A204.1 (cell line): ENCODE data around the gene RAD51B.
"Not testable (repeated sequence)": the region's sequence is repeated elsewhere in the genome, so short reads cannot be mapped to it uniquely, and the experiment has no call there.

Experiments used
- FAIRE-seq: peaks from 2 replicates; lab custom pipeline; 2012; peaks lifted over from hg19 to GRCh38; lab: Jason Lieb, UNC

The RAD51B gene

DNA sequence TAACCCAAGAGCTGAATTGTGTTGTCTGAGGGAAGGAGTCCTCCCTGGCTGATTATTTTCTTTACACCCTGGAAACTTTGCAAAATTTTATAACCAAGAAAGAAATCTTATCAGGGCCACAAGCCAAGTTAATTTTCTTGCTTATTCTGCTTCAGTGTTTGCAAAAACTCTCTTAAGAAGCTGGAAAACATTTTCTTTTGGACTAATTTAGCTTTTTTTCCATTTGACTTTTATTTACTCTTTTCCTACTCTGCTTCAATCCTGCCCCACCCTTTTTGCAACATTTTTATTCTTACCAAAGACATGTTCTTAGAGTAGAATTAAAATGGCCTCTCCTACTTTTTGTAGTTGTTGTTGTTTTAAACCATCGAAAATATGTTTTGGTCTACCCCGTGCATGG lies 594.5 kb downstream of the RAD51B start:
- no peak for FAIRE-seq

DNA sequence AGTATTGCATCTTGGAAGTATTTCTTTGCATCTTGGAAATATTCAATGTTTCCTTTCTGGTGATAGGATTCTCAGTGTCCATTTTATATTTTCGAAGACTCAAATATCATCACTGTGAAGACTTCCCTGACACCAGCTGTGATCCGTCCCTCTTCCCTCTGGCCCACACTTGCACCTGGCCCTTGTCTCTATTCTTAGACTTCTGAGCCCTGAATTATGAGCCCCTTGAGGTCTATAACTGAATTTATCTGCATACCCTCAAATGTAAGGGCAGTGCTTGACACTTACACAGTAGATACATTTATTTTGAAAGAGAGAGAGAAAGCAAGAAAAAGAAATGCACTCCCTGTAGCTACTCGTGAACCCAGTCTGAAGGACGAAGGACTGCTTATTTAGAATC lies 596.6 kb downstream of the RAD51B start:
- no peak for FAIRE-seq

DNA sequence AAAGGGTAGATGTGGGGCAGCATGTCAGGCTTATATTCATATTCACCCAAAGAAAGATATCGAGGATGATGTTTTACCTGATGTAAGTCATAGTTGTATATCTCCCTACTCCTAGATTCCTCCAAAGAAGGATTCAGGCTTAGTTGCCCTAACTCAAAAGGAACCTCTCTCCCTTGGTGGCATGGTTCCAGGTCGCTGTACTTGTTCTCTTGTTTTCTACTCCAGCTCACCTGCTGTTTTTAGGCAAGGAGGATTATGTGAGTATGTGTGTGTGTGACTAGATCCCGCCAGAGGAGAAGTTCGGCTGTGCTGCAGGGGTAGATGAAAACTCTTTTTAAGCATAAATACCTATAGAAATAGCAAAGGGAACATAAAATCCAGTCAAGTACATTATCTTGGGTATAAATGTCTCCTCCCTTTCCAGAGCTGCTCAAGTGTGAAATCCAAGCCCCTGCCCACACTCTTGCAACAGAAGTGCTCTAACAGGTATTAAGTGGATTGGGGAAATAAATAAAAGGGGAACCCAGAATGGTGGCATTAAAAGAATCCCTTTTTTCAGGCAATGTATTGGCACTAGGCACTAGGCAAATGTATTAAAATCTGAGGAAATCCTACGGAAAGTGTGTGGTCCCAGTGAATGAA lies 597.6 kb downstream of the RAD51B start:
- FAIRE-seq: no peak

DNA sequence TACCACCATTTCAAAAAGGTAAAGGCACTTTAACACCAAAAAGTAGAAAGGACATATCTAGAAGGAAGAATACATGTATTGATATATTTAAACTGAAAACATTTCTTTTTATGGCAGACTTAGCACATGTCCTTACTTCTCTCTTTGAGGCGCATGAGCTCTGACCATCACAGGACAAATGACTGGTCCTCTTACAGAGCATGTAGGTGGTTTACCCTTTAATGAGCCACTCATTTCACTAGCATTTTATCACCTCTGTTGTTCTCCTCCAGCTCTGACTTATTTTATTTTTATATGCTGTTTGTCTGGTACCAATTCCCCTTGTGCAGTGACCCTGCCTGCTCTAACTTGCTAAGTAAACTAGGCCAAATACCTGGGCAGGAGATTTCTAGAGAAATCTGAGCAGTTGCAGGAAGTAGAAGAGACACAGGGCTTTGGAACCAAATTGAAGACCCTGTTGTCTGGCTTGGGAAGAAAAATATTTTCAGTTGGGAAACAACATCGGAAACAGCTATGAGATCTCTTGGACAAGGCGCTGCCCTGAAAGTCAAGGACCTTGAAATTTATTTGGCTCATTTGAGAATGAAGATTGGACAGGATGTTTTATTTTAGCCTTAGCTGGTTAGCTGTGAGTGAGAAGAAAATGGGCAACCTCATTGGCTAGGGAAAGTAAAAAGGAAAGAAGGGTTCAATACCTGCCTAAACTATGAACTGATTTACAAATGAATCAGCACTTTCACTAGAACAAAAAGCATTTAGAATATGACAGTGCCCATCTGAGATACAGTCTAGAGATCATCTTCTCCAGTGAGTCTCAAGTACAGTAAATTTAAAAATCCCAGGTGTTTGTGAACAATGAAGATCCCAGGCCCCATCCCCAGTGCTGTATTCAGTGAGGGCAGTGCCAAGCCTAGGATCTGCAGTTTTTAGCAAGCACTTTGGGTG lies 598.9 kb downstream of the RAD51B start:
- no peak for FAIRE-seq

DNA sequence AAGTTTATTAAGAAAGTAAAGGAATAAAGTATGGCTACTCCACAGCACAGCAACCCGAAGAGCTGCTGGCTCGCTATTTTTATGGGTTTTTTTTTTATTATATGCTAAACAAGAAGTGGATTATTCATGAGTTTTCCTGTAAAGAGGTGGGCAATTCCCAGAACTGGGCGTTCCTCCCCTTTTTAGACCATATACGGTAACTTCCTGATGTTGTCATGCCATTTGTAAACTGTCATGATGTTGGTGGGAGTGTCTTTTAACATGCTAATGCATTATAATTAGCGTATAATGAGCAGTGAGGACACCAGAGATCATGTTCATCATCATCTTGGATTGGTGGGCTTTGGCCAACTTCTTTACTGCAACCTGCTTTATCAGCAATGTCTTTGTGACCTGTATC lies 600.8 kb downstream of the RAD51B start:
- no peak for FAIRE-seq

GRCh38 chr14:68421116-68421515 lies 601.5 kb downstream of the RAD51B start:
- no peak for FAIRE-seq

- FAIRE-seq: no peak
Measured at GRCh38 chr14:68423686-68424085, 604.1 kb downstream of the RAD51B start.

DNA sequence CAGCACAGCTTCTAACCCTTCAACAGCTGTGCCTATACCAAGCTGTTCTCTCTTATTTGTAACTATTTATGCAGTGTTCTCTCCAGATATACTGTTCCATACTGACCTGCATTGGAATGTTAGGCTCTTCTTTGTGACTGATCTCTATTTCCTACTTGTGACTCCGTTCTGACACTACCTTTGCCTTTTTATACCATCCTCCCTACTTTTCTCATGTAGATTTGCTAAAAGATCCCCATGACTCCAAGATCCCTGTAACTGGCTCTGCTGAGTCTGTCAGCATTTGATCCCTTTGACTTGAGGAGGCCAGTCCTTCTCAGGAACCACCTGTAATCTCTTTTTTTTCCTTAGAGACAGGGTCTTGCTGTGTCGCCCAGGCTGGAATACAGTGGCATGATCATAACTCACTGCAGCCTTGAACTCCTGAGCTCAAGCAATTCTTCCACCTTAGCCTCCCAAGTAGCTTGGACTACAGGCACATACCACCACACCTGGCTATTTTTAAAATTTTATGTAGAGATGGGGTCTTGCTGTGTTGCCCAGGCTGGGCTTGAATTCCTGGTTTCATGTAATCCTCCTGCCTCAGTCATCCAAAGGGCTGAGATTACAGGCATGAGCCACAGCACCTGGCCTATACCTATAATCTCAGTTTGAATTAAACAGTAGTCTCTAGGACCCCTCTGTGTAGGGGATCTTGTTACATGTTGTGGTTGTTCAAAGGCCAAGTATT lies 605.0 kb downstream of the RAD51B start:
- FAIRE-seq: no peak

- no peak for FAIRE-seq
Measured at GRCh38 chr14:68426661-68427549, 607.3 kb downstream of the RAD51B start.

DNA sequence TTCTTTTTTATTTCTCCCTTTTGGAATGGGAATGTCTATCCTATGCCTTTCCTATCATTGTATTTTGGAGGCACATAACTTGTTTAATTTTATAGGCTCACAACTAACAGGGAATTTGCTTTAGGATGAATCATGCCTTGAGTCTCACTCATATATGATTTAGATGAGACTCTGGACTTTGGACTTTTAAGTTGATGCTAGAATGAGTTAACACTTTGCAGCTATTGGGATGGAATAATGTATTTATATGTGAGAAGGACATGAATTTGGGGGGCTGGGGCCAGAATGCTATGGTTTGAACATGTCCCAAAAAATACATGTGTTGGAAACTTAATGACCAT lies 607.9 kb downstream of the RAD51B start:
- no peak for FAIRE-seq

GRCh38 chr14:68428900-68429299 lies 609.3 kb downstream of the RAD51B start:
- not testable (repeated sequence) for FAIRE-seq

- FAIRE-seq: not testable (repeated sequence)
Measured at GRCh38 chr14:68434173-68434572, 614.6 kb downstream of the RAD51B start.

DNA sequence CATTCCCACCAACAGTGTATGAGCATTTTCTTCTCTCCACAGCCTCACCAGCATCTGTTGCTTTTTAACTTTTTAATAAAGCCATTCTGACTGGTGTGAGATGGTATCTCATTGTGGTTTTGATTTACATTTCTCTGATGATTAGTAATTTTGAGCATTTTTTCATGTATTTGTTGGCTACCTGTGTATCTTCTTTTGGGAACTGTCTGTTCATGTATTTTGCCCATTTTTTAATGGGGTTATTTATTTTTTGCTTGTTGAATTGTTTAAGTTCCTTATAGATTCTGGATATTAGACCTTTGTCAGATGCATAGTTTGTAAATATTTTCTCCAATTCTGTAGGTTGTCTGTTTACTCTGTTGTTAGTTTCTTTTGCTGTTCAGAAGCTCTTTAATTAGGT lies 616.1 kb downstream of the RAD51B start:
- FAIRE-seq: not testable (repeated sequence)

DNA sequence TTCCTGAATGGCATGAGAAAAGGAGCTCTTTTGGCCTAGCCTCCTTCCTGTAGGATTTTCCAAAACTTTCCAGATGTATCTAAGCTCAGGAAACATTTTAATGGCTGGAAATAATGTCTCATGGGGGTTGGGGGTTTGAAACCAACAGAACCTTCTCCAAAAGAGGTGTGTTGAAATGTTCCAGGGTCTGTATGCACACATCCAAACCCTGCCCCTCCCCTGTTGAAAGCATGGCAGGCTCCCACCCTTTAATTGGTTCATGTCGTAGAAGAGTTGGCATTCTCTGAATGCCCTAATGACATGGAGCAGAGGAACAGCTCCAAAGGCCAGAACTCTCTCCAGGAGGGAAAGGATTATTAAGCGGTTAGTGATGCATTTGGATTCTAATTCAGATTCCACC lies 620.1 kb downstream of the RAD51B start:
- no peak for FAIRE-seq

- no peak for FAIRE-seq
Measured at GRCh38 chr14:68440820-68441219, 621.2 kb downstream of the RAD51B start.

DNA sequence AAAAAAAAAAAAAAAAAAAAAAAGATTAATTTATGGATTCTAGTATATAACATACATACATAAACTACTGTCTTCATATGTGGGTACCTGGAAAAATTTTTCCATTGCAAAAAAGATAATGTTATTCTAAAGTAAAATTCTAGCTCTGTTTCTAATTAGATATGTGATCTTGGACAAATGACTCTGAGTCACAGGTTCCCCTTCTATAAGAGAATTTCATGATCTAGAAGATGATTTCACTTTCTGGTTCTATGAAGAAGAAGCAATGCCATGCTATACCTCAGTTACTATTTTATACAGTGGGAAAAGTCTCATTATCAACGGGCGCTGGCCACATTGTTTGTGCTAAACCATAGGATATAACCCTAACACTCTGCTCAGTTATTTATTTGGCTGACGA lies 622.0 kb downstream of the RAD51B start:
- FAIRE-seq: no peak

DNA sequence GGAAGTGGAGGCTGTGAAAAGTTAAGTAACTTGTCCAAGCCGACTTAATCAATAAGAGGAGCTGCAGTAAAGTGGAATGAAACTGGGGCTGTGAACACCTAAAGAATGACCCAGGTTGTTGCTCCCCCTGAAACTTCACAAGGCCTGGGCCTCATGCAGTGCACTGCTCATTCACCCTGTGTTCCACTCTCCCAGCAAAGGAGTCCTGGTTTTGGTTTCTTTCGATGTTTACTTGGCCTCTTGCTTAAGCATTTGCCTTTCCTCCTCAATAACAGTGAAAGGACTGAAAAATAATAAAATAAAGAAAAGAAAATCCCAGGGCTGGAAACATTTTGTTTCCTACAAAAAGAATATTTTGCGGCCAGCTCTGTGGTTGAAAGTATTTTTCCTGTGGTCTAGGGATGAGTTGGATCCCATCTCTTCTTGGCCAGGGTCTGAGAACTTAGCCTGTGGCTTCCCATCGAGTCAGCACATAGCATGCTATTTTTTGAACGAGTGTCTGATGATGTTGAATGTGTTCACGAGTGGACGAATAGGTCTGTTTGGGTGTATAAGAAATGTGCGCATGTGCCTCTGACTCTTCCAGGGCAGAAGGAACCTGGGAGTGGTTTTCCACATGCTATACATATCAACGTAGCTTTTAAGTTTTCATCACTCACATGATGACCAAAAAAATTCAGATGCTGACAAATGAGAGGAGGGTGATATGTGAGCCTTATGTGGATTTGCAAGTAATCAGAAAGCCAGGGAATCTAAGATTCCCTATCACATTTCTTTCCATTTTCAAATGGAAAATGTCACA lies 623.5 kb downstream of the RAD51B start:
- FAIRE-seq: no peak

DNA sequence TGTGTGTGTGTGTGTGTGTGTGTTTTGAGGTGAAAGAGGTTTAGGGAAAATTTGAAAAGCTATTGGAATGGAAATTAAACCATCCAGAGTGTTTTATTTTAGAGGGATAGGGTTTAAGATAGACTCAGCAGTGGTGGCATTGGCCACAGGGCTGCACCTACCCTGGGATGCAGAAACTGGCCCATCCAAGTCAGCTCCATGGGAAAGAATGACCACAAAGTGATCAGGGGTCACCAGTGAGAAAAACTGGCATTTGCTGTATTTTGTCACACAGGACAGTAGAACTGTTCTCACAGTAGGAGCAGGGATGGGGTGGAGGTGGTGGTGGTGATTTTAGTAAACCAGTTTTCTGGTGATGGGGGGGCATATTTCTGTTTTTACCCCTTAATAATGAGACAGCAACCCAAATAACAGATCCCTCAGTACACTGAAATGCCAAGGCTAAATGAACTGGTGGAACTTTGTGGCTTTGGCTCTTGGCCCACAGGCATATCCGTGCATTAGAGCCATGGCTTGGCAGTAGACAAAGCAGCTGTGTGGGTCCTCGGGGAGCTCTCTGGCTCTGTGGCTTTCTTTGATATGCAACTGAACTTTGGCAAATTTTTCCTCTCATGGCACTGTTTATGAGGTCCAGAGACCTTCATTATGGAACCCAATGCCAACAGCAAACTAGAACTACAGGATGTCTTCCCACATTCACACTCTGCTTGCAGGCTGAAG lies 625.0 kb downstream of the RAD51B start:
- no peak for FAIRE-seq

GRCh38 chr14:68446243-68447040 lies 626.9 kb downstream of the RAD51B start:
- FAIRE-seq: no peak
